CD4-positive, alpha-beta T cell treated with Interleukin-21 for 1 hour (primary cell): ENCODE measurements around the gene CABCOCO1.

Experiments used
- DNase-seq: peaks from one replicate; pipeline ENCODE4 v3.0.0-alpha.2; 2020

Gene CABCOCO1

GRCh38 chr10:61791216-61791615 is 128.5 kb downstream of the CABCOCO1 start:
- DNase-seq, result no peak

- DNase-seq, result no peak
Observed at GRCh38 chr10:61792097-61792716, 129.5 kb downstream of the CABCOCO1 start.

- DNase-seq, result no peak
Observed at GRCh38 chr10:61792921-61793320, 130.2 kb downstream of the CABCOCO1 start.

- DNase-seq, result no peak
Observed at GRCh38 chr10:61793760-61794703, 131.3 kb downstream of the CABCOCO1 start.

- DNase-seq, result no peak
Observed at GRCh38 chr10:61795147-61795546, 132.4 kb downstream of the CABCOCO1 start.

- DNase-seq, result no peak
Observed at GRCh38 chr10:61795551-61795950, 132.8 kb downstream of the CABCOCO1 start.

- no peak for DNase-seq
Observed at GRCh38 chr10:61796785-61797184, 134.1 kb downstream of the CABCOCO1 start.

GRCh38 chr10:61797304-61798153 is 134.8 kb downstream of the CABCOCO1 start:
- no peak for DNase-seq

- DNase-seq, result no peak
Observed at GRCh38 chr10:61798713-61799112, 136.0 kb downstream of the CABCOCO1 start.

- DNase-seq, result no peak
Observed at GRCh38 chr10:61801484-61801883, 138.8 kb downstream of the CABCOCO1 start.

- no peak for DNase-seq
Observed at GRCh38 chr10:61803269-61803668, 140.5 kb downstream of the CABCOCO1 start.

GRCh38 chr10:61804414-61804813 is 141.7 kb downstream of the CABCOCO1 start:
- DNase-seq, result no peak

- DNase-seq, result no peak
Observed at GRCh38 chr10:61805091-61805490, 142.4 kb downstream of the CABCOCO1 start.

GRCh38 chr10:61810263-61810662 is 147.5 kb downstream of the CABCOCO1 start:
- DNase-seq, result no peak

- DNase-seq, result no peak
Observed at GRCh38 chr10:61812052-61812721, 149.5 kb downstream of the CABCOCO1 start.

- DNase-seq, result no peak
Observed at GRCh38 chr10:61812920-61813319, 150.2 kb downstream of the CABCOCO1 start.

GRCh38 chr10:61814160-61814559 is 151.4 kb downstream of the CABCOCO1 start:
- no peak for DNase-seq

- no peak for DNase-seq
Observed at GRCh38 chr10:61815496-61815895, 152.8 kb downstream of the CABCOCO1 start.
